Measurements from ENCODE around the gene OPTC. TPM values are rescaled to one million over a fixed set of nuclear protein-coding genes. Genes with fewer than 3 reads are reported as not detected.

The OPTC gene
- total and polyA plus RNA-seq, 9 of the 15 experiments (the other 6 are each of a cell fraction or from before 2014, with no cell fraction given): not detected

GRCh38 chr1:203479646-203480045 is 14.3 kb upstream of the OPTC start:
- ChIA-PET CTCF (ENCODE audit: low intra/inter-chr PET ratio) (interaction anchor here (0.6 kb wide), 1 partner anchor 1248 kb away, joined by 4 read pairs; no protein-coding TSS in a partner anchor), POLR2A (interaction anchor here (0.9 kb wide), 1 partner anchor 8 kb away, joined by 3 read pairs; no protein-coding TSS in a partner anchor)
- Histone ChIP-seq H3K79me2 (ENCODE audit: control insufficient read depth, insufficient read depth, low read length) (no peaks in the 10 kb centered on the region), H3K4me2 (ENCODE audit: insufficient read depth, low read length) (no peak overlapping the region), H3K36me3 (ENCODE audit: control insufficient read depth, insufficient read depth, low read length) (no peaks in the 10 kb centered on the region), H2AFZ (ENCODE audit: low read depth, low read length) (no peak overlapping the region), H3K4me1 (replicated peaks in 1 of 2; ENCODE audit: control insufficient read depth in 2 of 2, insufficient read depth in 2 of 2, low read length in 2 of 2) (peaks cover 0 to 4% of the 10 kb centered on the region in 2 experiments; a peak in 1 of 5 replicates), H3K27me3 (ENCODE audit: control insufficient read depth in 2 of 2, insufficient read depth in 2 of 2, low read length in 2 of 2) (peaks cover 47 to 63% of the 10 kb centered on the region in 2 experiments), H4K20me1 (replicated peaks; ENCODE audit: control insufficient read depth, insufficient read depth, low read length) (no peaks in the 10 kb centered on the region), H3K27ac (ENCODE audit: extremely low read depth, low read depth, low read length) (no peak overlapping the region), H3K9me3 (replicated peaks; ENCODE audit: control insufficient read depth, insufficient read depth, low read depth, low read length) (no peaks in the 10 kb centered on the region), H3K4me3 (no peak overlapping the region), H3K9ac (ENCODE audit: insufficient read depth in 1 of 2, low read depth in 2 of 2, low read length in 2 of 2) (no peak overlapping the region), H3K9me1 (ENCODE audit: control insufficient read depth, insufficient read depth, low read length) (no peaks in the 10 kb centered on the region)
- 3% methylated on average over 2 of the region's 2 CpGs for WGBS (ENCODE audit: insufficient coverage, low coverage, missing lambda C conversion rate)
- intact Hi-C loops (cut with micrococcal nuclease) (no loop called here), in situ Hi-C loops (cut with MboI) (no loop called here)
- no peak for ATAC-seq
- BruUV-seq (replicated peaks): no TSS peak
- DNase-seq (ENCODE audit: extremely low read depth in 1 of 4, low spot score in 3 of 4): no peak
- TF ChIP-seq POU5F1 (IDR thresholded peaks at IDR 0.05; ENCODE audit: borderline replicate concordance, low read depth, low read length, partially characterized antibody) (no peak), MTF1 (CRISPR knock-in tag; IDR thresholded peaks at IDR 0.05; ENCODE audit: borderline replicate concordance) (no peak), ARID2 (IDR thresholded peaks at IDR 0.05) (no peak)
- TF ChIP-seq, protein P1, sequence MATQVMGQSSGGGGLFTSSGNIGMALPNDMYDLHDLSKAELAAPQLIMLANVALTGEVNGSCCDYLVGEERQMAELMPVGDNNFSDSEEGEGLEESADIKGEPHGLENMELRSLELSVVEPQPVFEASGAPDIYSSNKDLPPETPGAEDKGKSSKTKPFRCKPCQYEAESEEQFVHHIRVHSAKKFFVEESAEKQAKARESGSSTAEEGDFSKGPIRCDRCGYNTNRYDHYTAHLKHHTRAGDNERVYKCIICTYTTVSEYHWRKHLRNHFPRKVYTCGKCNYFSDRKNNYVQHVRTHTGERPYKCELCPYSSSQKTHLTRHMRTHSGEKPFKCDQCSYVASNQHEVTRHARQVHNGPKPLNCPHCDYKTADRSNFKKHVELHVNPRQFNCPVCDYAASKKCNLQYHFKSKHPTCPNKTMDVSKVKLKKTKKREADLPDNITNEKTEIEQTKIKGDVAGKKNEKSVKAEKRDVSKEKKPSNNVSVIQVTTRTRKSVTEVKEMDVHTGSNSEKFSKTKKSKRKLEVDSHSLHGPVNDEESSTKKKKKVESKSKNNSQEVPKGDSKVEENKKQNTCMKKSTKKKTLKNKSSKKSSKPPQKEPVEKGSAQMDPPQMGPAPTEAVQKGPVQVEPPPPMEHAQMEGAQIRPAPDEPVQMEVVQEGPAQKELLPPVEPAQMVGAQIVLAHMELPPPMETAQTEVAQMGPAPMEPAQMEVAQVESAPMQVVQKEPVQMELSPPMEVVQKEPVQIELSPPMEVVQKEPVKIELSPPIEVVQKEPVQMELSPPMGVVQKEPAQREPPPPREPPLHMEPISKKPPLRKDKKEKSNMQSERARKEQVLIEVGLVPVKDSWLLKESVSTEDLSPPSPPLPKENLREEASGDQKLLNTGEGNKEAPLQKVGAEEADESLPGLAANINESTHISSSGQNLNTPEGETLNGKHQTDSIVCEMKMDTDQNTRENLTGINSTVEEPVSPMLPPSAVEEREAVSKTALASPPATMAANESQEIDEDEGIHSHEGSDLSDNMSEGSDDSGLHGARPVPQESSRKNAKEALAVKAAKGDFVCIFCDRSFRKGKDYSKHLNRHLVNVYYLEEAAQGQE (IDR thresholded peaks at IDR 0.05; ENCODE audit: borderline replicate concordance): no peak
- TF ChIP-seq, protein P1 (CRISPR knock-in tag; IDR thresholded peaks at IDR 0.05; ENCODE audit: low read depth): no peak
- no peak for FAIRE-seq

Data from K562 (cell line).